GM18873 (cell line): Measurements from ENCODE around the gene UROD.
"Not testable (repeated sequence)": the region's sequence is repeated elsewhere in the genome, so short reads cannot be mapped to it uniquely, and the experiment has no call there.

Experiments used
- ATAC-seq: cut with Tn5 transposase; IDR thresholded peaks from one replicate; pipeline ENCODE4 v1.9.1; 2021; ENCODE audit warnings: mild to moderate bottlenecking, moderate library complexity, moderate number of reproducible peaks; ENCODE audit not compliant: unreplicated experiment, low FRiP score

UROD gene

DNA sequence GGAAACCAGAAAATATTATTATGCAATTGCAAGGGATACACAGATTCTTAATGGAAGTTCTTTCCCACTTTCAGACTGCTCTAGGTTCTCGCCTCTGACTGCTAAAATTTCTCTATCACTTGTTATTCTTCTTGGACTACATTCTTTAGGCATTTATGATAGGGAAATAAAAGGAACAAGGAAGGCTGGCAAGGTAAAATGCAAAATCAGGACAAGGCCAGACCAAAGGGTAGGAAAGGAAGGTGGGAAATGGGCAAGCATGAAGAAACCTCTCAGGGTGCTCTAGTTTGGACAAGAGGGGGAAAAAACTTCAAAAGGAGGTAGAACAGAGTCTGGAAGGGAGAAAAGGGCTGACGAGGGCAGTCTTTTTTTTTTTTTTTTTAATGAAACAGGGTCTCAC lies 26.2 kb downstream of the UROD start:
- ATAC-seq, result no peak

DNA sequence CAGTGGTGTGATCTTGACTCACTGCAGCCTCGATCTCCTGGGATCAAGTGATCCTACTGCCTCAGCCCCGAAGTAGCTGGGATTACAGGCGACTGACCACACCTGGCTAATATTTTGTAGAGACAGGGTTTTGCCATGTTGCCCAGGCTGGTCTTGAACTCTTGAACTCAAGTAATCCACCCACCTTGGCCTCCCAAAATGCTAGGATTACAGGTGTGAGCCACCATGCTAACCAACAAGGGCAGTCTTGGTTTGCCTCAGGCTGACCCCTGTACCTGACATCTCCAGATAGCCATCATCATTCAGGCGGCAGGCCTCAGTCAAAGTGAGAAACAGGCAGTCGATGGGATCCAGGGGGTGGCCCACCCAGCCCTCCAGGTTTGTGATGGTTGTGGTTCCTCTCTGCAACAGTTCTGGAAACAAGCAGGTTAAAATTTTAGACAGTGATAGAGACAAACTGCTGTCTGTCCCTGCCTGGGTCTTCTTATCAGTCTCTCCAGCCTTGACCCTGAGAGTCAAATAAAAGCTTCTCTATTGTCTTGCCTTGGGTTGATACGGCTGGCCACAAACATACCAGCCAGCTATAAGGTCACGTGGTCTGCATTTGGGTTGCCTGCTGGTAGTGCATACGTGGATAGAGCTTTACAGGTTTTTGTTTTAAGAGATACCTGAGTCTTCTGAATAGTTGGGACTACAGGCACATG lies 26.8 kb downstream of the UROD start:
- ATAC-seq, result no peak

DNA sequence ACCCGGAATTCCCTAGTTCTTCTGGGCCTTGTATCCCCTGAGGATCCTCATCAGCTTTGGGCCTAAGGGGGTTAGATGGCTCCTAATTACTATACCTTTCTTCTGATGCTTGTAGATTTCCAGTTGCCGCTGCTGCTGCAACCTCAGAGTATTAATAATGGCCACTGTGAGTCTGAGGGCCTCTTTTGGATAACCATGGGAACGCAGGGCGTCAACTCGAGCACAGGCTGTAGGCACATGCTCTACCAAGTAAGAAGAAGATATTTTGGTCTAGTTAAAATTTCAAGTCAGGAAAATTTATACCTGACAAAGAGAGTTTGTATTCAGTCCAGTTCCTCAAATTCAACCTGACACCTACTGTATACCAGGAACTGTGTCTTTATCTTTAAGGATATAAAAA lies 28.2 kb downstream of the UROD start:
- ATAC-seq, result no peak

DNA sequence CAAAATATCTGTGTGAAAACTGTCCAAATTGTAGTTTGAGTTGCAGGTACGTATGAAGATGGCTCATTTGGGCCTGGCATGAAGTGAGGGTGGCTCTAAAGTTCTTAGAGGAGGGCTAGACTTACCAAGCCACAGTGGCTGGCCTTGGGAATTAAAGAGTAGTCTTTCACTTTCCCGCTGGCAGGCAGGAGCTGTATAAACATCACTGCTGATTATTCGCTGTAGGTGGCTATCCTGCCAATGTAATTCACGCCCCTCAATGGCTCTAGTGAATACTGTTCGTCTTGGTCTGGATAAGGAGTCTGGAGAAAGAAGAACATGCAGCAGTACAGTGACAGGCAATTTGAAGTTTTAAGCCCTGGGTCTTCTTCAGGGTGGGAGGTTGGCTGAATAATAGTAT lies 31.0 kb downstream of the UROD start:
- ATAC-seq, result no peak

DNA sequence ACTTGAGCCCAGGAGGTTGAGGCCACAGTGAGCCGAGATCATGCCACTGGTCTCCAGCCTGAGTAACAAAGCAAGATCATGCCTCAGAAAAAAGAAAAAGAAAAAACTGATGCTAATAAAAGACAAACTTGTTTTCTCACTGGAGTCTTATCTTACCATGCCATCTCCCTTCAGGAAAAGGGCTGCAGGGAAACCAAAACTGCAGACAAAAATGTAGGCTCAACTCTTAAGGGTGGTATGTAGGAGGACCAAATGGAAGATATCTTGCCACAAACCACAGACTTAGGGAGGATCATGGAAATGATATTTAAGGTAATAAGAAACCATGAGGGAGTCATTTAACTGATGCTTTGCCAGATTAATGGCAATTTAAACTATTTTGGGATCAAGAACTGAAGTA lies 32.9 kb downstream of the UROD start:
- no peak for ATAC-seq

DNA sequence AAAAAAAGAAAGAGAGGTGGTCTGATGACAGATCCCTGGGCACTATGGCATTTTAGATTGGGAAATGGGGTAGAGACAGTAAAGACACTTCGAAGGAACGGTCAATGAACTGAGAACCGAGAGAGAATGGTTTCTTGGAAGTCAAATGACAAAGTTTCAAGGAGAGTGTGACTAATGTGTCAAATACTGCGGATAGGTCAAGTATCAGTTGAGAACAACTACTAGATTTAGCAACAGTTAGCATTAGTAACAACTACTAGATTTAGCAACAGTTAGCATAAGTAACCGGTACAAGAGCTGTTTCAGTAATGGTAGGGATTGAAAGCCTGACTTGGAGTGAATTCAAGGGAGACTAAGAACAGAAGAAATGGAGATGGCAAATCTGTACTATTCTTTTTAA lies 35.0 kb downstream of the UROD start:
- ATAC-seq, result no peak

DNA sequence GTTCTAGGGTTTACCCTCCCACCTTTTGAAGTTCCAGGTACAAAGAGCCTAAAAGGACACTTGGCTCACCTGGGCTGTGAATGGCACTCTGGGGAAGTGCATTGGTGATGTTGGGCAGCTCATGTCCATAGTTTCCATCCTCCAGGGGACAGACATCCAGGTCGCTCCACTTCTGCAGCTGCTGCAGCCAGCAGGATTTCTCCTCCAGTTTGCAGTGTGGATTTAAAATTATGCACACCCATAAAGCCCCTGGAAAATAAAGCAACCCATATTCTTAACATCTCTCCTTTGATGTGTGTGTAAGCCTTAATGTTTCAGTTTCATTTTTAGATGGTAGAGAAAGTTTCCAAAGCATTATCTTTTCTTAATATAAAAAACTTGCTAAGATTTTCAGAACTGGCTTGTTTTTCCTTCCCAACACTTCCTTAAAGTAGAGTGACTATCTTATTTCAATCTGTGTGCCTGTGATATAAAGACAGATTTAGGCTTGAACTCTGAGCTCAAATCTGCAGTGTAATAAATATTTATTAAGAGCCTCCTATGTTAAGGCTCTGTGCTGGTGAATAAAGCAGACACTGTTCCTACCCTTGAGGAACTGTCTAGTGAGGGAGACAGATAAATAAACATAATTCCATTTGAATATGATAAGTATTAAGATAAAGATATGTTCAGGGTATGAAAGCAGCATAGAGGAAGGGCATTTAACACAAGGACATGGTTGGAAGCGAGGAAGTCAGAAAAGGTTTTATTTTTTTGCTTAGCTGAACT lies 39.1 kb downstream of the UROD start:
- no peak for ATAC-seq

DNA sequence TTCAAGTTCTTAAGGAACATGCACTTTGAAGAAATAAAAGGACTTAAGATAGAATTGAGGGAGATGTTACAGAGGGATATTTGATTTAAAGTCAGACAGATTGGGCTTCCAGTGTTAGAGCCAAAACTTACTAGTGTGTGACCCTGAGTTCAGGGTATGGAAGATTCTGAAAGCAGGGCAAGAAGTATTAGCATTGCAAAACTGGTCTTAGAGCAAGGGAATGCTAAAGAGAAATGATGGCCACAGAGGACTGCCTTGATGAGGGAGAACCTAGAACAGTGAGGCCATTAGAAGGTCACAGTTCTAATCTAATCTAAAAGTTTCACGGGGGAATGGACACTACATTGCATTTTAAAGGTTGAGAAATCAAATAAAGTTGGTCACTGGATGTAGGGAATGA lies 45.5 kb downstream of the UROD start:
- no peak for ATAC-seq

DNA sequence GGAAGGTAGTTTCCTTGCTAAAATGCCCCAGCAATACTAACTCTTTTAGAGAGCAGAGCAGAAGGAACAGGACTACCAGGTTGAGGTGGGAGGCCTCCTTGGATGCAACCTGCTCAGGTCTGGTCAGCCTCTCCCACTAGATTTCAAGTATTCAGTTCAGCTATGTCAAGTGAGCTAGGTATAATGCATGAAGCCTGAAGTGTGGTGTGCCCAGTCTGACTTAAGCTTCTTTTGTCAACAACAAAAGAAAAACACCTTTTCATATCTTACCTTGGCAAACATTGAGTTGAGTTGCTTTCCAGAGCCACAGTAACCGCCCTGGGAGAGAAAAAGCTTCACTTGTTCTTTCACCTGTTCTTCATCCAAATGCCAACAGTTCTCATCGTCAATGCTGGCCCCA lies 47.8 kb downstream of the UROD start:
- no peak for ATAC-seq

DNA sequence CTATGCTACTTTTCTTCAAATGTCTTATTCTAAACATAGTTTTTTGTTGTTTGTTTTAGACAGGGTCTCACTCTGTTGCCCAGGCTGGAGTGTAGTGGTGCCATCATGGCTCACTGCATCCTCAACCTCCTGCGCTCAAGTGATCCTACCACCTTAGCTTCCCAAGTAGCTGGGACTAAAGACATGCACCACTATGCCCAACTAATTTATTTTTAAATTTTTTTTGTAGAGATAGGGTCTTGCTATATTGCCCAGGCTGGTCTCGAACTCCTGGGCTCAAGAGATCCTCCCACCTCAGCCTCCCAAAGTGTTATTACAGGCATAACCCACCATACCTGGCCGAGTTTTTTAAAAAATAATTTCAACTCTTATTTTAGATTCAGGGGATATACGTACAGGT lies 50.4 kb downstream of the UROD start:
- not testable (repeated sequence) for ATAC-seq

DNA sequence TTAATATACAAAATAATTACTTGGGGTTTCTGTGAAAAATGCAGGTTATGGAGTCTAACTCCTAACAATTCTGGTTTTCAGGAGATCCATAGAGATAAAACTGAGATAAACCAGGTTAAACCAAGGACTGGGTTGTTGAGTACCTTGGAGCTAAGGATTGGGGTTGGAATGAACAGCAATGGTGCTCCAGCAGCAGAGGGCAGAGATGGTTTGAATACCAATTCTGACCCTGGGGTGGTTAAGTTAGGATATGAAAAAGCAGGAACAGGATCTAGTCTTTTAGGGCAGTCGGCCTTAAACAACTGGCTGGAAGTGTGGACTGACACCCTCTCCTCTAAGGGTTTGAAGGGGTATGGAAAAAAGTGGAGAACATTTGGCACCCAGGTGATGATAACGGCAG lies 53.0 kb downstream of the UROD start:
- ATAC-seq, result no peak
